Medulla oblongata (tissue), 1 donor: ENCODE results near the gene DNAJA4.

ENCODE experiments used
- DNase-seq: peaks from one replicate; pipeline ENCODE4 v3.0.0-alpha.2; 2015; ENCODE audit errors: extremely low spot score

DNAJA4 gene

DNA sequence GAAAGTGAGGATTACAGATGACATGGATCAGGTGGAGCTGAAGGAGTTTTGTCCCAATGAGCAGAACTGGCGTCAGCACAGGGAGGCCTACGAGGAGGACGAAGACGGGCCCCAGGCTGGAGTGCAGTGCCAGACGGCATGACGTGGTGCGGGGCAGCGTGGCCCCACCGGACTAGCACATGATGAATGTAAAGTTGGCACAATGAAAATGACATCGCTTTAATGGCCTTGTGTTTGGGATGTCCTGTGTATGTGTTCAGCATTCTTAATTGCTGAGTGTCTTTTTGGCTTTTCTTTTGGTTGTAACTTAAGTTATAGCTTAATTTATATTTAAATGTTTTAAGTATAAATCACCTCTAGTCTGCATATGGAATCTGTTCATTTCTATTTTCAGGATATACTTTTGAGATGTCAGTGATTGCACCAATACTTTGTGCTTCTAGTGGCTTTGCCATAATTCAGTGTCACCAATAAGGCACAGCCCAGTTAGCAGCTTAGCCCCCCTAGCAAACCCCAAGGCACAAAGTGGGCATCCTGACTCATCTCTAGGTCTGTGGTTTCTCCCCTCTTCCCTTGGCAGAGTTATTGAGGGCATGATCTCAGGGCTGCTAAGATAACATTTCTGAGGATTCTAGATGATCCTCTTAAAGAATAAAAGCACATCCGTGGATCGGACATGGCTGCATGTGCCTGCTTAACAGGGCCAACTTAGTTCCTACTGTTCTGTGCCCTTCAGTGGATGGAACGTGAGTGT is 16.1 kb downstream of the DNAJA4 start:
- no peak for DNase-seq

GRCh38 chr15:78282324-78282723 is 18.0 kb downstream of the DNAJA4 start:
- no peak for DNase-seq

- DNase-seq, result no peak
These were observed 20.4 kb downstream of the DNAJA4 start for GRCh38 chr15:78284758-78285157.

- DNase-seq, result no peak
These were observed 25.9 kb downstream of the DNAJA4 start for GRCh38 chr15:78290222-78290621.

GRCh38 chr15:78291052-78291451 is 26.7 kb downstream of the DNAJA4 start:
- DNase-seq, result no peak

GRCh38 chr15:78291698-78292097 is 27.3 kb downstream of the DNAJA4 start:
- DNase-seq, result no peak

GRCh38 chr15:78292219-78292618 is 27.9 kb downstream of the DNAJA4 start:
- DNase-seq, result no peak

- peak; percentile 92 for DNase-seq
These were observed 35.0 kb downstream of the DNAJA4 start, which contains the start of gene SKIC8 for GRCh38 chr15:78299101-78299930. SKIC8 (minus strand) TSS chr15:78299609; CDS start chr15:78295686, 3,923 bp downstream.

- no peak for DNase-seq
These were observed 37.0 kb downstream of the DNAJA4 start for GRCh38 chr15:78301326-78301725.

GRCh38 chr15:78301828-78302227 is 37.5 kb downstream of the DNAJA4 start:
- DNase-seq, result no peak

DNA sequence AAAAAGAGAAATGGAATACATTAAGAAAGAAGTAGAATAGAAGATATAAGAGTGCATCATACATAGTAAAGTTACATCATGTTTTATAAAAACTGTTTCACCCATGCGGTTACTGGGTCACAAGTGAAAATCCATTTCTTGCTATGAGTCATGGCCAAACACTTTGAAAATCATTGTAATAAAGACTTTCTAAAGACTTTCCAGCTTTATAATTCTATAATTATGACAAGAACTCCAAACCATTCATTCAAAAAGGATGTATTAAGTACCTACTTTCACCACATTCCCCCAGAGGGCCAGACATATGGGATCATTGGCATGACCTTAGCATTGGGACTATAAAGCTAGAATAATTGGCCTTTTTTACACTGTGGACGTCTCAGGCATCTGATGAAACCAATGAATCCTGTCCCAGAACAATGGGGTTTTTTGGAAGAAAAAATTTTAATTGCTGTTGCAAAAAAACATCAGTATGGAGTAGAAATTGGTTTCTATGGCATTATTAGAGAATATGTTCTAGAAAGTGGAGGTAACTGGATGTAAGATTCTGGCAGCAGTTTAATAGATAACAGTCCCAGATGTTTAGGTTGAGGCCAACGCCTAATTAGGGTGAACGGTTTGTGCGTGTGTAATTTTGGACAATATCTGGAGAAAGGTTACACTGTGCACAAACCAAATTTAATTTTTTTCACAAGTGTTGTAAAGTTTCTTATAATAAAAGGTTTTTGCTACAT is 38.4 kb downstream of the DNAJA4 start:
- DNase-seq, result no peak

GRCh38 chr15:78304216-78305066 is 40.1 kb downstream of the DNAJA4 start:
- no peak for DNase-seq

- DNase-seq, result no peak
These were observed 41.9 kb downstream of the DNAJA4 start for GRCh38 chr15:78306176-78306774.

DNA sequence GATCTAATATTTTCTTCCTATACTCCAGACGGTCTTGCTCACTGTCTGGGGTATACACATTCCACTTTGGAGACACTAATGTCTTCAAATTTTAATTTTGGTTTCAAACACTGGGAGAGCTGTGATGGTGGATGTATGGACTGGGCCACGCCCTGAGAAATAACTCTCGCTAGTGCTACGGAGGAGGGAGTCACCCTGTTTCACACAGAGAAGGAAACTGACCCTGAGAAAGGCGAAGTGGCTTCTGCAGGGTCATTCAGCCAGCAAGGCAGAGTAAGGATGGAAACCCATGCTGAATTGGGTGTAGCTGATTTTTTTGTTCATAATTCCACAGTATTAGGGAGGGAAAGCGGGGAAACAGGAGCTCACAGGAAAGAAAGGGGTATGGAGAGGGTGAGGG is 43.6 kb downstream of the DNAJA4 start:
- DNase-seq, result no peak

GRCh38 chr15:78308422-78309032 is 44.2 kb downstream of the DNAJA4 start:
- DNase-seq, result peak; percentile 82

GRCh38 chr15:78311292-78311691 is 46.9 kb downstream of the DNAJA4 start:
- no peak for DNase-seq

- no peak for DNase-seq
These were observed 48.2 kb downstream of the DNAJA4 start for GRCh38 chr15:78312536-78312935.

- no peak for DNase-seq
These were observed 48.6 kb downstream of the DNAJA4 start for GRCh38 chr15:78312957-78313356.

GRCh38 chr15:78313383-78313782 is 49.0 kb downstream of the DNAJA4 start:
- no peak for DNase-seq

- no peak for DNase-seq
These were observed 49.8 kb downstream of the DNAJA4 start for GRCh38 chr15:78314181-78314581.
